GM19397 (cell line): ENCODE data around the gene HACE1.
"Not testable (repeated sequence)": the region's sequence is repeated elsewhere in the genome, so short reads cannot be mapped to it uniquely, and the experiment has no call there.

Experiments used
- ATAC-seq: cut with Tn5 transposase; IDR thresholded peaks from one replicate; pipeline ENCODE4 v1.9.1; 2021; ENCODE audit warnings: mild to moderate bottlenecking, moderate library complexity; ENCODE audit not compliant: unreplicated experiment

Gene HACE1

GRCh38 chr6:104829183-104829958 lies 30.3 kb downstream of the HACE1 start:
- no peak for ATAC-seq

DNA sequence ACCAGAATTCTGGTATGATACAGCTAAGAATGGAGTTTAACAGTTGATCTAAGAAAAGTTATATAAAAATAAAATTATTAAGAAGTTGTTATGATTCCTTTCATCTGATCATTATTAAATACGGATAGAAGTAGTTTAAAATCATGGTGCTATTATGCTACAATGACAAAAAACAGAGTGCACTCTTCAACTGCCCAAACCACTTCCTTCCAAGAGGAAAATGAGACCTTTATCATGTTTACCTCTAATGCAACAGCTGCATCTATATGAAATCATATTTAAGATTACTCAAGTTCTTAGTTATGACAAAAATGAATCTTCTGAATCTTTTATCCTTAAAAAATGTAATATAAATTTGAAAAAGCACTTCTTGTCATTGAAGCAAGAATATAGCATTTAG lies 31.2 kb downstream of the HACE1 start:
- no peak for ATAC-seq

- not testable (repeated sequence) for ATAC-seq
Measured at GRCh38 chr6:104820820-104821219, 38.9 kb downstream of the HACE1 start.

DNA sequence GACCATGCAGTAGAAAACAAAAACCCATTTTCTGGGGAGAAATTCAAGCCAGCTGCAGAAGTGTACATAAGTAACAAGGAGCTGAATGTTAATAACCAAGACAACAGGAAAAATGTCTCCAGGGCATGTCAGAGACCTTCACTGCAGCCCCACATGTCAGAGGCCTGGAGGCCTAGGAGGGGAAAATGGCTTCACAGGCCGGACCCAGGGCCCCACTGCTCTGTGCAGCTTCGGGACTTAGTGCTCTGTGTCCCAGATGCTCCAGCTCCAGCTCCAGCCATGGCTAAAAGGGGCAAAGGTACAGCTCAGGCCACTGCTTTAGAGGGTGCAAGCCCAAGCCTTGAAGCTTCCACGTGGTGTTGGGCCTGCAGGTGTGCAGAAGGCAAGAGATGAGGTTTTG lies 43.6 kb downstream of the HACE1 start:
- no peak for ATAC-seq

DNA sequence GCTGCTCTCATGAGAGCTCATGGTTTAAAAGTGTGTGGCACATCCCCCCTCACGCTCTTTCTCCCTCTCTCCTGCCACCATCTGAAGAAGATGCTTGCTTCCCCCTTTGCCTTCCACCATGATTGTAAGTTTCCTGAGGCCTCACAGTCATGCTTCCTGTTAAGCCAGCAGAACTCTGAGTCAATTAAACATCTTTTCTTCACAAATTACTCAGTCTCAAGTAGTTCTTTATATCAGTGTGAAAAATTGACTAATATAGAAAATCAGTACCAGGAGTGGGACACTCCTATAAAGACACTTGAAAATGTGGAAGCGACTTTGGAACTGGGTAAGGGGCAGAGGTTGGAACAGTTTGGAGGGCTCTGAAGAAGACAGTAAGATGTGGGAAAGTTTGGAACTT lies 45.0 kb downstream of the HACE1 start:
- ATAC-seq, result no peak

- ATAC-seq, result no peak
Measured at GRCh38 chr6:104813552-104813951, 46.2 kb downstream of the HACE1 start.

GRCh38 chr6:104809116-104809515 lies 50.6 kb downstream of the HACE1 start:
- ATAC-seq, result no peak

DNA sequence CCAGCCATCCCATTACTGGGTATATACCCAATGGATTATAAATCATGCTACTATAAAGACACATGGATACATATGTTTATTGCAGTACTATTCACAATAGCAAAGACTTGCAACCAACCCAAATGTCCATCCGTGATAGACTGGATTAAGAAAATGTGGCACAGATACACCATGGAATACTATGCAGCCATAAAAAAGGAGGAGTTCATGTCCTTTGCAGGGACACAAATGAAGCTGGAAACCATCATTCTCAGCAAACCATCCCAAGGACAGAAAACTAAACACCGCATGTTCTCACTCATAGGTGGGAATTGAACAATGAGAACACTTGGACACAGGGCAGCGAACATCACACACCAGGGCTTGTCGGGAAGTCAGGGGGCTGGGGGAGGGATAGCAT lies 54.4 kb downstream of the HACE1 start:
- not testable (repeated sequence) for ATAC-seq

DNA sequence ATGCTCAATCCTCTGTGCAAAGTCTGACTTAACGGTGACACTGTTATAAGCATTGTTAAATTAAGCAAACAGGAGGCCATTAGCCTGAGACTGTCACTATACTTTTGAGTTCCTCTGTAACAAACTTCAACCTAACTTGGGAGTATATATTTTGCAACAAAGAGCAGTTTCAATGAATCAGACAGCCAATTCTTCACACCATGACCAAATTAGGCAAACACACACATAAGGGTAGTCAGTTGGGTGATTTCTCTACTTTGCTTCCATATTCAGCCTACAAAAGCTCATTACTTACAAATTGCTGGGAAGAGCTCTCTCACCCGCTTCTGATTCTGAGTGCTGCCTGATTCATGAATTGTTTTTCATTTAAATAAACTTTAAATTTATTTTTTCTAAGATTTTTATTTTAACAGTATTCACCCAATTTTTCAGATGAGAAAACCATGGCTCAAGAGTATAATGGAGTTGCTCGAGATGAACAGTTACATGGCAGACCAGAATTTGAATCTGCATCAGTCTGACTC lies 60.5 kb downstream of the HACE1 start:
- no peak for ATAC-seq

- ATAC-seq, result no peak
Measured at GRCh38 chr6:104796031-104796785, 63.5 kb downstream of the HACE1 start.

- ATAC-seq, result no peak
Measured at GRCh38 chr6:104795363-104795762, 64.4 kb downstream of the HACE1 start.

GRCh38 chr6:104789770-104790190 lies 69.9 kb downstream of the HACE1 start:
- ATAC-seq, result no peak

DNA sequence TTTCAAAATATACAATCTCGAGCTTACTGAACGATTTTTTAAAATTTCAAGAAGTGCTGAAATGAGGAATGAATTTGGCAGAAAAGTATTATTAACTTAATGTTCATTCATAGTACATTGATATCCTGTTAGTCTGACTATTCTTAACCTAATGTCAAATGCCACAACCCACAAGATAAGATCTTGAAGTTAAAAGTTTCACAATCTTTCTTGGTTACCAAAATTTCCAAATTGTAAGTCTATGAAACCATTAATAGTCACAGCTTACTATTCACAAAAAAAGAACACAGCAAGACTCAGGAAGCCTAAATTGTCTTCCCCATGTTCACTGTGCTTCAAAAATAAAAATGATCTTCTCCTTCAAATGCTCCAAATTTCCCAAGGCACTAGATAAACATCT lies 71.3 kb downstream of the HACE1 start:
- ATAC-seq, result no peak

- ATAC-seq, result no peak
Measured at GRCh38 chr6:104787305-104787704, 72.4 kb downstream of the HACE1 start.

- ATAC-seq, result no peak
Measured at GRCh38 chr6:104784884-104785283, 74.8 kb downstream of the HACE1 start.

GRCh38 chr6:104771258-104771832 lies 88.4 kb downstream of the HACE1 start:
- no peak for ATAC-seq

GRCh38 chr6:104768906-104769305 lies 90.8 kb downstream of the HACE1 start:
- no peak for ATAC-seq

GRCh38 chr6:104766595-104766994 lies 93.1 kb downstream of the HACE1 start:
- ATAC-seq, result no peak

DNA sequence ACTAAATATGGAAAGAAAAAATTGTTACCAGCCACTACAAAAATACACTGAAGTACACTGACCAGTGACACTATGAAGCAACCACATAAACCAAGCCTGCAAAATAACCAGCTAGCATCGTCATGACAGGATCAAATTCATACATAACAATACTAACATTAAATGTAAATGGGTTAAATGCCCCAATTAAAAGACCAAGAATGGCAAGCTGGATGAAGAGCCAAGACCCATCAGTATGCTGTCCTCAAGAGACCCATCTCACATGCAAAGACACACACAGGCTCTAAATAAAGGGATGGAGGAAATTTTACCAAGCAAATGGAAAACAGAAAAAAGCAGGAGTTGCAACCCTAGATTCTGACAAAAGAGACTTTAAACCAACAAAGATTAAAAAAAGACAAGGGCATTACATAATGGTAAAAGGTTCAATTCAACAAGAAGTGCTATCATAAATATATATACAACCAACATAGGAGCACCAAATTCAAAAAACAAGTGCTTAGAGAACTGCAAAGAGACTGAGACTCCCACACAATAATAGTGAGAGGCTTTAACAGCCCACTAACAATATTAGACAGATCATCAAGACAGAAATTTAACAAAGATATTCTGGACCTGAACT lies 104.8 kb downstream of the HACE1 start:
- ATAC-seq, result no peak

DNA sequence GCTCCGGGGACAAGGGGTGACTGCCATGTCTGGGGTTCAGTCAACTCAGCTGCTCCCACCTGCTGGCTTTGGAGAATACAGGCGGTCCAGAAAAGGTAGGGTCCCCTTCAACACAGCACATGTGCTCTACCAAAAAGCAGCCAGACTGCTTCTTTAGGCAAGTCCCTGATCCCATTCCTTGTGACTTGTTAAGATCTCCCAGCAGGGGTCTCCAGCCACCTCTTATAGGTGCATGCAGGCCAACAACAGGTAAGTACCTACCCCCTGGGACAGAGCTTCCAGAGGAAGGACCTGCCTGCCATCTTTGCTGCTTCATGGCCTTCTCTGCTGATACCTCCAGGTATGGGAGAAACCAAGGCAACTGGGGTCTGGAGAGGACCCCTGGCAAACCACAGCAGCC lies 106.5 kb downstream of the HACE1 start:
- no peak for ATAC-seq

DNA sequence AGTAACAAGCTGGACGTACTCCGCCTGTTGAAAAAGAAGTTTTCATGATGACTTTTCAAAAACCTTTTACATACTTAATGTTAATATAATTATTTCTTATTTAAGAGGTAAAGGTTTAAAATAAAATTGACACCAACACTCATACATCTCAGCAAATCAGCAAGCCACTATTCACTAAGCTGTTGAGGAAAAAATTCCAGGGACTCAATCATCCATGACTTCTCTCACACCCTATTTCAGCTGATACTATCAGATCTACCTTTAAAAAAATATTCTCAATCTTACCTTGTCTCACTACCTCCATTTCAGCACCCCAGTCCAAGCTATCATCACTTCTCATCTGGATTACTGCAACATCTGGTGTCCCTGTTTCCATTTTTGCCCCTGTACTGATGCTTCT lies 109.3 kb downstream of the HACE1 start:
- no peak for ATAC-seq
